ENCODE data around the gene XDH. TPM values are rescaled to one million over a fixed set of nuclear protein-coding genes. Genes with fewer than 3 reads are reported as not detected.

Gene XDH
- total RNA-seq, 1 donor from 2014 or later = 0.05 TPM

- no peak for DNase-seq
- H3K27ac ChIP-seq (replicated peaks) = no peak overlapping the region
- peaks cover 15% of the 10 kb centered on the region for H3K4me1 ChIP-seq
- no peaks in the 10 kb centered on the region for H3K36me3 ChIP-seq
- TF ChIP-seq CTCF (IDR thresholded peaks at IDR 0.05; ENCODE audit: borderline replicate concordance) = no peak
- H3K4me3 ChIP-seq = no peak overlapping the region
- H3K9me3 ChIP-seq (replicated peaks) = no peaks in the 10 kb centered on the region
- intact Hi-C loops (cut with micrococcal nuclease) = no loop called here
- H3K27me3 ChIP-seq (ENCODE audit: low read depth) = no peaks in the 10 kb centered on the region
These were observed 126.9 kb downstream of the XDH start for GRCh38 chr2:31287654-31288053.

GRCh38 chr2:31286961-31287550, 127.5 kb downstream of the XDH start:
- H3K4me3 ChIP-seq = no peak overlapping the region
- intact Hi-C loops (cut with micrococcal nuclease) = no loop called here
- no peaks in the 10 kb centered on the region for H3K9me3 ChIP-seq (replicated peaks)
- TF ChIP-seq CTCF (IDR thresholded peaks at IDR 0.05; ENCODE audit: borderline replicate concordance) = no peak
- no peak for DNase-seq
- H3K36me3 ChIP-seq = no peaks in the 10 kb centered on the region
- peaks cover 20% of the 10 kb centered on the region for H3K4me1 ChIP-seq
- no peaks in the 10 kb centered on the region for H3K27me3 ChIP-seq (ENCODE audit: low read depth)
- no peak overlapping the region for H3K27ac ChIP-seq (replicated peaks)

- no peak overlapping the region for H3K4me3 ChIP-seq
- intact Hi-C loops (cut with micrococcal nuclease) = no loop called here
- H3K9me3 ChIP-seq (replicated peaks) = no peaks in the 10 kb centered on the region
- TF ChIP-seq CTCF (IDR thresholded peaks at IDR 0.05; ENCODE audit: borderline replicate concordance) = no peak
- H3K4me1 ChIP-seq = peaks cover 24% of the 10 kb centered on the region
- H3K27ac ChIP-seq (replicated peaks) = no peak overlapping the region
- no peak for DNase-seq
- H3K36me3 ChIP-seq = no peaks in the 10 kb centered on the region
- H3K27me3 ChIP-seq (ENCODE audit: low read depth) = no peaks in the 10 kb centered on the region
These were observed 128.3 kb downstream of the XDH start for GRCh38 chr2:31286230-31286629.

Other genes with a start within 250 kb of the XDH start
- 0.27 TPM for gene CAPN14, start 197.2 kb downstream of the XDH start, total RNA-seq
- 29.7 TPM for gene EHD3, start 180.6 kb downstream of the XDH start, total RNA-seq
- gene SRD5A2, start 166.2 kb upstream of the XDH start, total RNA-seq = not detected